ENCODE results near the gene ZNF398. TPM values are rescaled to one million over a fixed set of nuclear protein-coding genes. Genes with fewer than 3 reads are reported as not detected.

Gene ZNF398
- total RNA-seq, 4 donors from 2014 or later = 11.5 to 23.5 (median 17.1) TPM

GRCh38 chr7:149226840-149227494, 79.7 kb downstream of the ZNF398 start:
- ATAC-seq (ENCODE audit: low FRiP score) = no peak
- TF ChIP-seq CTCF (IDR thresholded peaks at IDR 0.05) = no peak
- DNase-seq (ENCODE audit: low spot score) = no peak

GRCh38 chr7:149228831-149229471, 81.7 kb downstream of the ZNF398 start:
- no peak for DNase-seq (ENCODE audit: low spot score)
- ATAC-seq (ENCODE audit: low FRiP score) = no peak
- no peak for TF ChIP-seq CTCF (IDR thresholded peaks at IDR 0.05)

- ATAC-seq (ENCODE audit: low FRiP score) (no peak), DNase-seq (ENCODE audit: low spot score) (no peak)
- no peak for TF ChIP-seq CTCF (IDR thresholded peaks at IDR 0.05)
Measured at GRCh38 chr7:149229526-149229925, 82.3 kb downstream of the ZNF398 start.

GRCh38 chr7:149232362-149232761, 85.1 kb downstream of the ZNF398 start:
- no peak for ATAC-seq (ENCODE audit: low FRiP score)
- no peak for DNase-seq (ENCODE audit: low spot score)
- no peak for TF ChIP-seq CTCF (IDR thresholded peaks at IDR 0.05)

Small RNAs within 50 kb of the gene (small RNA-seq; reads per million reads assigned to genes)
- gene AC004890.1 = not detected
- gene RN7SL521P = not detected

Other genes starting within 250 kb of the ZNF398 start
- gene PDIA4, start 118.9 kb upstream of the ZNF398 start, total RNA-seq = 100 to 1,000 TPM in 1 of 4 donors, 10 to 100 TPM in 3; 57.1 to 114 (median 74.0) TPM
- gene ZNF786, start 56.7 kb upstream of the ZNF398 start, total RNA-seq = 1 to 10 TPM; 3.0 to 6.0 (median 3.9) TPM
- gene ZNF425, start 21.1 kb upstream of the ZNF398 start, total RNA-seq = 1 to 10 TPM; 1.1 to 1.6 (median 1.5) TPM
- 10 to 100 TPM; 10.6 to 83.3 (median 17.7) TPM for gene ZNF282, start 48.1 kb downstream of the ZNF398 start, total RNA-seq
- 1 to 10 TPM; 2.4 to 8.5 (median 5.0) TPM for gene ZNF212, start 92.2 kb downstream of the ZNF398 start, total RNA-seq
- 10 to 100 TPM in 3 of 4 donors, 1 to 10 TPM in 1; 9.7 to 24.6 (median 15.9) TPM for gene ZNF783, start 114.7 kb downstream of the ZNF398 start, total RNA-seq

All from omental fat pad (tissue), 4 donors.